Neuron (in vitro differentiated cells): ENCODE data around the gene SAMD3.
"Not testable (repeated sequence)": the region's sequence is repeated elsewhere in the genome, so short reads cannot be mapped to it uniquely, and the experiment has no call there.

Experiments
- H2AFZ ChIP-seq: one replicate; pipeline ENCODE4 v1.6.1; 2013; ENCODE audit warnings: low read depth, mild to moderate bottlenecking, inconsistent platforms, low read length, moderate library complexity
- H3K27me3 ChIP-seq: one replicate; pipeline ENCODE4 v1.6.1; 2013; ENCODE audit warnings: low read length; ENCODE audit not compliant: insufficient read depth
- H3K36me3 ChIP-seq: one replicate; pipeline ENCODE4 v1.6.1; 2013; ENCODE audit warnings: low read length; ENCODE audit not compliant: insufficient read depth
- H3K4me1 ChIP-seq: one replicate; pipeline ENCODE4 v1.6.1; 2013; ENCODE audit warnings: low read length; ENCODE audit not compliant: insufficient read depth
- H3K4me3 ChIP-seq: 2 replicates; pipeline ENCODE4 v1.5.1; 2013; ENCODE audit warnings: mild to moderate bottlenecking, low read length, moderate library complexity
- H3K9me3 ChIP-seq: one replicate; pipeline ENCODE4 v1.6.1; 2013; ENCODE audit warnings: low read length

SAMD3 gene

DNA sequence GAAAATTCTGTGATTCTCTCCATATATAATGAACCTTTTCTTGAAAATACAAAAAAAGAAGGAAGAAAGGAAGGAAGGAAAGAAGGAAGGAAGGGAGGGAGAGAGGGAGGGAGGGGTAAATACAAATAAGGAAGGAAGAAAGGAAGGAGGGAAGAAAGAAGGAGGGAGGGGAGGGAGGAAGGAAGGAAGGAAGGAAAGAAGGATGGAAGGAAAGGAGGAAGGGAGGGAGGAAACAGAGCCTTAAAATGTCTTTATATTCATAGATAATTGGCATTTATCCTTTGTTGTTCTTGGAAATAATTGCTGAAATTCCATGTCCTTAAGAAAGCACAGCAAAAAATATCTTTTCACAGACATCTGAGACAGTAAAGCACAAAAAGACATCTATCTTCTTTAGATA lies 40.3 kb downstream of the SAMD3 start:
- Histone ChIP-seq H3K36me3 (no peaks in the 10 kb centered on the region), H3K4me3 (no peak overlapping the region), H3K4me1 (no peaks in the 10 kb centered on the region), H2AFZ (no peak overlapping the region), H3K9me3 (no peaks in the 10 kb centered on the region), H3K27me3 (no peaks in the 10 kb centered on the region)

DNA sequence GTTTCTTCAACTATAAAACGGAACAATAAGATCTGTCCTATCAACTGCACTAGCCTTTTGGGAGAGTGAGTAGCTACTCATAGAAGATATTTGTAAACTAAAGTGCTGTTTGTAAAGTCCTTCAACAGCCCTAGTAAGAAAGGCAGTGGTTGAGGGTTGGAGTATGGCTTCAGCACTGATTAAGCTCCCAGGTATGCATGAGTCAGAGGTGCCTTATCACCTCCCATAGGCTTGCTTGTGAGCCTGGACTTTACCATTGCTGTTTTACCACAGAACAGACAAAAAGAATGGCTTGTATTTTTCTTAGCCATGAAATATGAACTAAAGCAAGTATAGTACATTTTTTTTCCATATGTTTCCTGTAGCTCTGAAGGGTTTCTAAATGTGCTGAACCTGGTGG lies 44.1 kb downstream of the SAMD3 start:
- Histone ChIP-seq H3K4me3 (no peak overlapping the region), H3K9me3 (no peaks in the 10 kb centered on the region), H3K4me1 (no peaks in the 10 kb centered on the region), H3K36me3 (no peaks in the 10 kb centered on the region), H3K27me3 (no peaks in the 10 kb centered on the region), H2AFZ (no peak overlapping the region)

DNA sequence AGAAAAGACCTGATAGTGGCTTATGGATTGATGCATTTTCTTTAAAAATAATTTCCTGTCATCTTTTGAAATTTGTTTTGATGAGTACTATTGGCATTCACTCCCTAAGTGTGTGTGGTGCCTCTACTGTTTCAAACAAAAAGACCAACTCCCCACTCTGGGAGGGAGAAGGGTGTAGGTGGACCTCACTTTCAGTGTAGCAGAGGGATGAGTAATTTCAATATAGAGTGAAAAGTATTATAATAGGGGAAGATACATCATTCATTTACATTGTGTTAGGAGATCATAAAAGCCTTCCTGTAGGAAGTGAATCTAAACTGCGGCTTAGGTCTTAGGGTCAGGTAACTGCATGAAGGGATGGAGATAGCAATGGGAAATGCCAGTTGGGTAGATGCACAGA lies 46.4 kb downstream of the SAMD3 start:
- H2AFZ ChIP-seq = no peak overlapping the region
- H3K4me3 ChIP-seq = no peak overlapping the region
- no peaks in the 10 kb centered on the region for H3K9me3 ChIP-seq
- no peaks in the 10 kb centered on the region for H3K36me3 ChIP-seq
- H3K27me3 ChIP-seq = no peaks in the 10 kb centered on the region
- H3K4me1 ChIP-seq = no peaks in the 10 kb centered on the region

DNA sequence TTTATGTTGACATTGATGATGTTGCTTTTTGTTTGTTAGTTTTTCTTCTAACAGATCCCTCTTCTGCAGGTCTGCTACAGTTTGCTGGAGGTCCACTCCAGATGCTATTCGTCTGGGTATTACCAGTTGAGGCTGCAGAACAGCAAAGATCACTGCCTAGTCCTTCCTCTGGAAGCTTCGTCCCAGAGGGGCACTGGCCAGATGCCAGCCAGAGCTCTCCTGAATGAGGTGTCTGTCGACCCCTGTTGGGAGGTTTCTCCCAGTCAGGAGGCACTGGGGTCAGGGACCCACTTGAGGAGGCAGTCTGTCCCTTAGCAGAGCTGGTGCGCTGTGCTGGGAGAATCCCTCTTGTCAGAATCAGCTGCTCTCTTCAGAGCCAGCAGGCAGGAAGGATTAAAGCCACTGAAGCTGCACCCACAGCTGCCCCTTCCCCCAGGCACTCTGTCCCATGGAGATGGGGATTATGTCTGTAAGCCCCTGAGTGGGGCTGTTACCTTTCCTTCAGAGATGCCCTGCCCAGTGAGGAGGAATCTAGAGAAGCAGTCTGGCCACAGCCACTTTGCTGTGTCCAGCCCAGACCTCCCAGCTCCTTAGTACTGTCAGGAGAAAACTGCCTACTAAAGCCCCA lies 49.3 kb downstream of the SAMD3 start:
- H3K36me3 ChIP-seq, H3K9me3 ChIP-seq, H3K4me1 ChIP-seq, H2AFZ ChIP-seq, H3K4me3 ChIP-seq, H3K27me3 ChIP-seq: not testable (repeated sequence)

DNA sequence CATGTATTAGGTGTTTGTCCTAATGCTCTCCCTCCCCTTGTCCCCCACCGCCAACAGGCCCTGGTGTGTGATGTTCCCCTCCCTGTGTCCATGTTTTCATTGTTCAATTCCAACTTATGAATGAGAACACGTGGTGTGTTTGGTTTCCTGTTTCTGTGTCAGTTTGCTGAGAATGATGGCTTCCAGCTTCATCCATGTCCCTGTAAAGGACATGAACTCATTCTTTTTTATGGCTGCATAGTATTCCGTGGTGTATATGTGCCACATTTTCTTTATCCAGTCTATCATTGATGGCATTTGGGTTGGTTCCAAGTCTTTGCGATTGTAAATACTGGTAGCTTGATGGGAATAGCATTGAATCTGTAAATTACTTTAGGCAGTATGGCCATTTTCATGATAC lies 52.6 kb downstream of the SAMD3 start:
- not testable (repeated sequence) for H3K27me3 ChIP-seq, H3K4me3 ChIP-seq, H3K36me3 ChIP-seq, H3K4me1 ChIP-seq, H3K9me3 ChIP-seq, H2AFZ ChIP-seq

DNA sequence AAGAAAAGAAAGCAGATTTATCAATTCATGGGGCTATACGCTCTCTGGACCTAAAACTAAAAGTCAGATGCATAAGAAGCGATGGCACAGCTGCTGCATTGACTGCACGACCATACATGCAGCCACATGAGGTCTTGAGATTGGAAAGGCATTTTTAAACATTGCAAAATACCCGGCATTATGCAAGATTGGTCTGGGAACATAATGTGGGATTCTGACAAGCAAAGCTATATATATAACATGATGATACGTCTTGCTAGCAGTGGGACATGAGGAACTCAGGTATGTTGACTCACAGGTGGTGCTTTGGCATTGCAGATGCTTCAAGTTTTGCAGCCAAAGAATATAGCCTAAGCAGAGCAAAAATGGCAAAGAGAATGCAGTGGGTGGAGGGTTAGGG lies 55.1 kb downstream of the SAMD3 start:
- Histone ChIP-seq H3K27me3 (no peaks in the 10 kb centered on the region), H3K4me3 (no peak overlapping the region), H3K9me3 (no peaks in the 10 kb centered on the region), H3K36me3 (no peaks in the 10 kb centered on the region), H3K4me1 (peaks cover 3% of the 10 kb centered on the region), H2AFZ (no peak overlapping the region)

DNA sequence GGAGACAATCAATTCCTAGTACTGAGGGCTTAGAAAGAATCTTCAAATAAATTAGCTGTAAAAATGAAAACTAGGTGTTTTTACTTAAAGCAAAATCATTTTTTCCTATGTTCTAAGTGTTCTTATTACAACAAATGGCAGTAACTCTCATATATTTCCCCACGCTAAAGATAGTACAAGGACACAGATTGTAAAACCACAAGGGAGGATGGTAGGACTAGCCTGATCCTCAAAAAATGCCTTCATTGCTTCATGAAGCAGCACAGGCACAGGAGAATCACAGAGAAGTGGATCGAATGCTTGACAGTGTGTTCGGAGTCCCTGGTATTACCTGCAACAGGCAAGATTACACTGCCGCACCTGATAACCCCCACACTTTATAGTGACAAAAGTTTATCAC lies 58.5 kb downstream of the SAMD3 start:
- Histone ChIP-seq H3K4me3 (no peak overlapping the region), H2AFZ (no peak overlapping the region), H3K27me3 (no peaks in the 10 kb centered on the region), H3K9me3 (no peaks in the 10 kb centered on the region), H3K4me1 (peaks cover 3% of the 10 kb centered on the region), H3K36me3 (no peaks in the 10 kb centered on the region)

DNA sequence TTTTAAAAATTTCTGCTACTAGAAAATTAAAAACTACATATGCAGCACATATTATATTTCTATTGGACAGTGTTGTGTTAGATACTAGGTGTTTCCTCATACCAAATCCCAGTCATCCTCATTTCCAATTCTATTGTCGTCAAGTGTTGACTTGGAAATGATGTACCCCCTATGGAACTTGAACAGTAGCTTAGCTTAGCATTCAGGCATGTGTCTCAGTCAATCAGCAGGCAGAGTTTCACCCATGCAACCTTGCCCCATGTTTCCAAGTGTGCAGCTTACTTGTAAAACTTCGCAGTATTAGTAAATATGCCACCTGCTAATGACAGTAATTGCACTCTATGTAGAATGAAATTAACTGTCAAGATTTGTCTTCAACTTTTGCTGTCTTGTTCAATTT lies 59.5 kb downstream of the SAMD3 start:
- Histone ChIP-seq H3K9me3 (peaks cover 4% of the 10 kb centered on the region), H3K27me3 (no peaks in the 10 kb centered on the region), H2AFZ (no peak overlapping the region), H3K4me1 (peaks cover 3% of the 10 kb centered on the region), H3K4me3 (no peak overlapping the region), H3K36me3 (no peaks in the 10 kb centered on the region)

DNA sequence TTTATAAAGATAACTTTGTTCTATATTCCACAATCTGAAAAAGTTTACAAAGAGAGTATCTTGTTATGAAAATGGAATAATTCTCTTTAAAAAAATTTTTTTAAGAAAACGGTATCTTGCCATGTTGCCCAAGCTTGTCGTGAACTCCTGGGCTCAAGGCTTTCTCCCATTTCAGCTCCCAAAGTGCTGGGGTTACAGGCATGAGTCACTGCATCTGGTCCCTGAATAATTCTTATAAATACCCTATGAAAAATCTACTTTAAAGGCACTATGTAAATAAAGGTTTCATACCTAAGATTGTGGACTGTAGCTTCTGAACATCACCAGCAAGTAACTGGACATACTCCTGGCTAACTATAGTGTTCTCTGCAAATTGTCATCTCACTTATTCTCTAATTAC lies 60.3 kb downstream of the SAMD3 start:
- Histone ChIP-seq H3K27me3 (no peaks in the 10 kb centered on the region), H3K36me3 (no peaks in the 10 kb centered on the region), H3K9me3 (peaks cover 4% of the 10 kb centered on the region), H2AFZ (no peak overlapping the region), H3K4me3 (no peak overlapping the region), H3K4me1 (peaks cover 3% of the 10 kb centered on the region)

DNA sequence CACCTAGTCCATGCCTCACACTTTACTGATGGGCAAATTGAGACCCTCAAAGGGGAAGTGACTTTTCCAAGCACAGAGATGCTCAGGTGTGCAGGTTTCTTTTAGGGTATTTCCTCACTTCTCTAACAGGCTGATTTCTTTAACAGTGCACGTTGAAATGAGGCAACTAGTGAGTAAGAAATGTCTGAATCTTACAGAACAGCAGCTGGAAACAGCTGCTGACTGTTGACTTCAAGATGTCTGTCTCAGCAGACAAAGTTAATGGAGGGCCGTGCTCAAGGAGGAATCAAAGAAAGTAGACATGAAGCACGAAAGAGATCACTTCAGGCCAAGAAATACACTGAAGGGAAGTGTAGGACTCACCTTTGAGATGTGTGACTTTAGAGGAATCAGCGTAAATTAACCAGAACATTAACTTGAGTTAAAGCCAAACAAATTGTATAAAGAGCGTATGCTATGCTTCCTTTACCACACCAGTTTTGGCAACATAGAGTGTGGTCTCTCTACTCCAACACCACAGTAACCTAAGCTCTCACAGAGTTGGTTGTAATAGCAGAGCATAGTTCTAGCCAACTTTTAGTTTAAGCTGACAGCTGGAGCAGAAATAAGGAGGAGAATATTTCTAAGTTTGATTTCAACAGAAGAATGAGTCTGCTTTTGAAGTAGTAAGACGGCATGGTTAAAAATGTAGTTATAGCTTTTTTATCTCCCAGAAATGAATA lies 60.9 kb downstream of the SAMD3 start:
- H2AFZ ChIP-seq = no peak overlapping the region
- H3K27me3 ChIP-seq = no peaks in the 10 kb centered on the region
- H3K4me3 ChIP-seq = no peak overlapping the region
- H3K9me3 ChIP-seq = peaks cover 4% of the 10 kb centered on the region
- H3K4me1 ChIP-seq = peaks cover 3% of the 10 kb centered on the region
- no peaks in the 10 kb centered on the region for H3K36me3 ChIP-seq

DNA sequence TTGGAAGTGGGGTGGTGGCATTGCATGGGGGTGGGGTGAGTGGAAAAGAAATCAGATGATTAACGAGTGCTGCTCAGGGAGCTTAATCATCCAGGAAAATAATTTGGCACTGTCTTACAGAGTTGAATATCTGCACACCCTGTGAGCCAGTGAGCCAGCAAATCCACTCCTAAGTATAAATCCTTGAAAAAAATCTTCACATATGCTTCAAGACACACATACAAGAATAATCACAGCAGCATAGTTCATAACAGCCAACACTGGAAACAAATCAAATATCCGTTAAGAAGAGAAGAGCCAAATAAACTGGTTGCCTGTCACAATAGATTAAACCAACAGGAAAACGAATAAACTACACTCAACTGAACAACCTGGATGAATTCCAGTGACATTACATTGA lies 62.8 kb downstream of the SAMD3 start:
- Histone ChIP-seq H3K9me3 (peaks cover 4% of the 10 kb centered on the region), H3K4me1 (peaks cover 3% of the 10 kb centered on the region), H2AFZ (no peak overlapping the region), H3K4me3 (no peak overlapping the region), H3K36me3 (no peaks in the 10 kb centered on the region), H3K27me3 (no peaks in the 10 kb centered on the region)

DNA sequence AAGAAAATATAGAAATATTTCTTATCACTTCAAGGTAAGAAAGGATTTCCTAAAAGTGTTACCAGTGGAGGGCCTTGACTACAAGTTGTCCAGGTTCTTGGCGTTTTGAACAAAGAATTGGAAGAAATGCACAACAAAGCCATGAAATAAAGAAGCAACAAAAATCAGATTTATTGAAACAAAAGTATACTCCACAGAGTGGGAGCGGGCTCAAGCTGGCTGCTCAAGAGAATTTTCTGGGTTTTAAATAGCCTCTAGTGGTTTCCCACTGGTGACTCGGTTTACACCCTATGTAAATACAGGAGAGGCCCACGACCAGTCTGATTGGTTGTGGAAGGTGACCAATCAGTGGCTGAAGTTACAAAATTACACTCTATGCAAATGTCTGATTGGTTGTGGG lies 64.2 kb downstream of the SAMD3 start:
- H3K36me3 ChIP-seq = no peaks in the 10 kb centered on the region
- no peak overlapping the region for H3K4me3 ChIP-seq
- no peak overlapping the region for H2AFZ ChIP-seq
- H3K9me3 ChIP-seq = peaks cover 4% of the 10 kb centered on the region
- H3K27me3 ChIP-seq = no peaks in the 10 kb centered on the region
- H3K4me1 ChIP-seq = peaks cover 3% of the 10 kb centered on the region

DNA sequence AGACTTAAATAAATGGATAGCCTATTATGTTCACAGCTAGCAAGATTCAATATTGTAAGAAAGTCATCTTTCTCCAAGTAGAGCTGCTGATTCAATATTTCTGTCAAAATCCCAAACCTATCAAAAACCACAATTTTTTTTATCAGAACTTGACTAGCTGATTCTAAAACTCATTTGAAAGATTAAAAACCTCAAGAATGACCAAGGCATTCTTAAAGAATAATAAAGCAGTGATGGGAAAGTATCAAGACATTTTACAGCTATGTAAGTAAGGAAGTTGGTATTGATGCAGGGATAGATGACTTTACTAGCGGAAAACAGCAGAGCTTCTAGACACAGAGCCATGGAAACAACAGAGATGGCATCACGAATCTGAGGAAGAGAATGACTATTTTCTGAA lies 64.7 kb downstream of the SAMD3 start:
- Histone ChIP-seq H2AFZ (no peak overlapping the region), H3K4me1 (no peaks in the 10 kb centered on the region), H3K27me3 (no peaks in the 10 kb centered on the region), H3K36me3 (no peaks in the 10 kb centered on the region), H3K9me3 (peaks cover 4% of the 10 kb centered on the region), H3K4me3 (no peak overlapping the region)

DNA sequence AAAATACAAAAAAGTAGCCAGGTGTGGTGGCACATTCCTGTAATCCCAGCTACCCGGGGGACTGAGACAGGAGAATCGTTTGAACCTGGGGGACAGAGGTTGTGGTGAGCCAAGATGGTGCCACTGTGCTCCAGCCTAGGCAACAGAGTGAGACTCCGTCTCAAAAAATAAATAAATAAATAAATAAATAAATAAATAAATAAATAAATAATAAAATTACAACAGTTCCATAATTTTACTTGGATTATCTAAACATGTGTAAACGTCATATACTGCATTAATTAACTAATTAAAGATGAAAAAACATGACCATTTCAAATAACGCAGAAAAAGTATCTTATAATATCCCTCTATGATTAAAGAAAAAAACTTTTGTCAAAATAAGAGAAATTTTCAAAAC lies 65.8 kb downstream of the SAMD3 start:
- no peak overlapping the region for H2AFZ ChIP-seq
- H3K4me1 ChIP-seq = no peaks in the 10 kb centered on the region
- no peak overlapping the region for H3K4me3 ChIP-seq
- H3K36me3 ChIP-seq = no peaks in the 10 kb centered on the region
- peaks cover 4% of the 10 kb centered on the region for H3K9me3 ChIP-seq
- H3K27me3 ChIP-seq = no peaks in the 10 kb centered on the region
